ENCODE data around the gene HDGFL2.

HDGFL2 gene

DNA sequence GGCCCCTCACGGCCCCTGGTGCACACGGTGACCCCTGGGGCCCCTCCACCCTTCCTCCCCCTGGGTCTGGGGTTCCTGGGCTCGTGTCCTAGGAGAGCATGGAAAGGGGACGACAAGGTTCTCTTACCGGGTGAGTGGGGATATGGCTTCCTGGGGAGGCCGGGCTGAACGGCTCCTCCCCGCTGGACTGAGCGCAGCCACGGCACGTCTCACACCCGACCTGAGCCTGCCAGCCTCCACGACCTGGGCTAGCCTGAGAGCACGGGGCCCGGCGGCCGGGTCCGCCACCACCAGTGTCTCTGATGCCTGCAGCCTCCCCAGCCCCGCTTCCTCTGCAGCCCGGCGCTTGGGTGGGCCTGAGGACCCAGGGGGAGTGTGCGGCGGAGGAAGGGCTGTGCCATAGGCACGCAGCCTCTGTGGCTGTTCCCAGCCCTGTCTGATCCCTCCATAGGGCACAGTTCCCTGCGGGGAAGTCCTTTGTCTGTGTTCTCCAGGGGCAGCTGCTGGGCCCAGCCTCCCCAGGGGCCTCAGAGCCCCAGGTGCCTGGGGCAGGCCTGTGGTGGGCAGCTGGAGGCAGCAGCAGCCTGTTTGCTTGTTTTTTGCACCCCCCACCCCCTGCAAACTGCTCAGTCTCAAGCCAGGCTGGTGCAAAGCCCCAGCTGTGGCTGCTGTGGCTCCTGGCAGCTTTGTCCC, 31.2 kb downstream of the HDGFL2 start:
- Histone ChIP-seq H3K27ac (ENCODE audit: low read length) (no peak overlapping the region), H3K9me2 (replicated peaks; ENCODE audit: insufficient read depth, low read length) (no peaks in the 10 kb centered on the region), H3K4me1 (ENCODE audit: low read length) (no peaks in the 10 kb centered on the region), H3K9ac (ENCODE audit: low read length) (no peak overlapping the region), H3F3A (ENCODE audit: insufficient read depth, low read length) (no peaks in the 10 kb centered on the region), H3K27me3 (replicated peaks; ENCODE audit: insufficient read depth, low read length) (no peaks in the 10 kb centered on the region), H3K36me3 (replicated peaks; ENCODE audit: insufficient read depth, low read length) (no peaks in the 10 kb centered on the region), H3K4me3 (ENCODE audit: low read length) (no peak overlapping the region), H3K9me3 (replicated peaks; ENCODE audit: insufficient read depth, low read length) (no peaks in the 10 kb centered on the region), H3K79me2 (ENCODE audit: low read length) (no peaks in the 10 kb centered on the region), H4K20me1 (ENCODE audit: insufficient read depth, low read length) (no peaks in the 10 kb centered on the region), H3K4me2 (ENCODE audit: low read depth, low read length) (no peak overlapping the region), H2AFZ (ENCODE audit: low read length) (no peak overlapping the region)
- no peak for TF ChIP-seq EZH2phosphoT487 (IDR thresholded peaks at IDR 0.05; ENCODE audit: low read length)
- TF ChIP-seq EZH2 (optimal IDR thresholded peaks at IDR 0.05; ENCODE audit: low read depth, low read length) = no peak
- TF ChIP-seq, protein P1, sequence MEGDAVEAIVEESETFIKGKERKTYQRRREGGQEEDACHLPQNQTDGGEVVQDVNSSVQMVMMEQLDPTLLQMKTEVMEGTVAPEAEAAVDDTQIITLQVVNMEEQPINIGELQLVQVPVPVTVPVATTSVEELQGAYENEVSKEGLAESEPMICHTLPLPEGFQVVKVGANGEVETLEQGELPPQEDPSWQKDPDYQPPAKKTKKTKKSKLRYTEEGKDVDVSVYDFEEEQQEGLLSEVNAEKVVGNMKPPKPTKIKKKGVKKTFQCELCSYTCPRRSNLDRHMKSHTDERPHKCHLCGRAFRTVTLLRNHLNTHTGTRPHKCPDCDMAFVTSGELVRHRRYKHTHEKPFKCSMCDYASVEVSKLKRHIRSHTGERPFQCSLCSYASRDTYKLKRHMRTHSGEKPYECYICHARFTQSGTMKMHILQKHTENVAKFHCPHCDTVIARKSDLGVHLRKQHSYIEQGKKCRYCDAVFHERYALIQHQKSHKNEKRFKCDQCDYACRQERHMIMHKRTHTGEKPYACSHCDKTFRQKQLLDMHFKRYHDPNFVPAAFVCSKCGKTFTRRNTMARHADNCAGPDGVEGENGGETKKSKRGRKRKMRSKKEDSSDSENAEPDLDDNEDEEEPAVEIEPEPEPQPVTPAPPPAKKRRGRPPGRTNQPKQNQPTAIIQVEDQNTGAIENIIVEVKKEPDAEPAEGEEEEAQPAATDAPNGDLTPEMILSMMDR (IDR thresholded peaks at IDR 0.05; ENCODE audit: low read length) = no peak
- DNase-seq = no peak

DNA sequence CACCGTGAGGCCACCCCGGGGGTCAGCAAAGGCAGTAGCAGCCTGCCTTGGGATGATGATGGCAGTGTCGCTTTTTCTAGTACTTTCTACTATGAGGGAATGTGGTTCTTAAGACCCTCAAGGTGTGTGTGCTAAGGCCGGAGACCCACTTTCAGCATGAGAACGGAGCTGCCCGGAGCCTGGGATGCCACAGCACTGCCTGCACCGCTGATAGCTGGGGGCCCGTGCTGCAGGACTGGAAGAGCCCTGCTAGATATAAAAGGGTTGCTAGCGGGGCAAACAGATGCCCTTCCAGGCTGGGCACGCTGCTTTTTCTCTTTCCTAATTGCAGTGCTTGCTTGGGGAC, 31.7 kb downstream of the HDGFL2 start:
- Histone ChIP-seq H3K4me3 (ENCODE audit: low read length) (no peak overlapping the region), H3K4me2 (ENCODE audit: low read depth, low read length) (no peak overlapping the region), H3K9me3 (replicated peaks; ENCODE audit: insufficient read depth, low read length) (no peaks in the 10 kb centered on the region), H3K9ac (ENCODE audit: low read length) (no peak overlapping the region), H3K9me2 (replicated peaks; ENCODE audit: insufficient read depth, low read length) (no peaks in the 10 kb centered on the region), H3K27ac (ENCODE audit: low read length) (no peak overlapping the region), H2AFZ (ENCODE audit: low read length) (no peak overlapping the region), H3K4me1 (ENCODE audit: low read length) (no peaks in the 10 kb centered on the region), H4K20me1 (ENCODE audit: insufficient read depth, low read length) (no peaks in the 10 kb centered on the region), H3K27me3 (replicated peaks; ENCODE audit: insufficient read depth, low read length) (no peaks in the 10 kb centered on the region), H3F3A (ENCODE audit: insufficient read depth, low read length) (no peaks in the 10 kb centered on the region), H3K79me2 (ENCODE audit: low read length) (no peaks in the 10 kb centered on the region), H3K36me3 (replicated peaks; ENCODE audit: insufficient read depth, low read length) (no peaks in the 10 kb centered on the region)
- no peak for DNase-seq
- TF ChIP-seq EZH2 (optimal IDR thresholded peaks at IDR 0.05; ENCODE audit: low read depth, low read length) = no peak
- no peak for TF ChIP-seq EZH2phosphoT487 (IDR thresholded peaks at IDR 0.05; ENCODE audit: low read length)
- TF ChIP-seq, protein P1 (IDR thresholded peaks at IDR 0.05; ENCODE audit: low read length) = no peak

DNA sequence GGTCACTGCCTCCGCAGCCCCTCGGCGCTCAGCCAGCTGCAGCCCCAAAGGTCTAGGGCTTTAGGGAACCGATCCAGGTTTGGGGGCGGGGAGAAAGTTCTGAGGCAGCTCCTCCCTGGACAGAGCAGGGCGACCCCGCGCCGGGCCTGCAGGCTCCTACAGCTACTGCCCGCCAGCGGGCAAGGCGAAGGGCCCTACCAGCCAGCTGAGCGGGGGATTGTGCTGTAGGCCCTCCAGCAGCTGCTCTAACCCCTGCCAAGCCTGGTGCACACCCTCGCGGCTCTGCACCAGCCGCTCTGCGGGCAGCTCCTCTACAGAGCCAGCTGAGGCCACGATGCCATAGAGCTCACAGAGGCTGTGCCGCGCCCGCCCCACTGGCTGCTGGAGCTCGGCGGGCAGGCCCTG, 32.2 kb downstream of the HDGFL2 start:
- Histone ChIP-seq H3K4me3 (ENCODE audit: low read length) (no peak overlapping the region), H3K9me2 (replicated peaks; ENCODE audit: insufficient read depth, low read length) (no peaks in the 10 kb centered on the region), H3K4me1 (ENCODE audit: low read length) (no peaks in the 10 kb centered on the region), H4K20me1 (ENCODE audit: insufficient read depth, low read length) (no peaks in the 10 kb centered on the region), H3F3A (ENCODE audit: insufficient read depth, low read length) (no peaks in the 10 kb centered on the region), H3K79me2 (ENCODE audit: low read length) (no peaks in the 10 kb centered on the region), H3K4me2 (ENCODE audit: low read depth, low read length) (no peak overlapping the region), H3K27me3 (replicated peaks; ENCODE audit: insufficient read depth, low read length) (no peaks in the 10 kb centered on the region), H3K36me3 (replicated peaks; ENCODE audit: insufficient read depth, low read length) (no peaks in the 10 kb centered on the region), H2AFZ (ENCODE audit: low read length) (no peak overlapping the region), H3K9ac (ENCODE audit: low read length) (no peak overlapping the region), H3K9me3 (replicated peaks; ENCODE audit: insufficient read depth, low read length) (no peaks in the 10 kb centered on the region), H3K27ac (ENCODE audit: low read length) (no peak overlapping the region)
- TF ChIP-seq EZH2phosphoT487 (IDR thresholded peaks at IDR 0.05; ENCODE audit: low read length) (no peak), EZH2 (optimal IDR thresholded peaks at IDR 0.05; ENCODE audit: low read depth, low read length) (no peak)
- TF ChIP-seq, protein P1 (IDR thresholded peaks at IDR 0.05; ENCODE audit: low read length) = no peak
- no peak for DNase-seq
